ENCODE measurements around the gene DNAJB11.

GRCh38 chr3:186618318-186618938 lies 47.9 kb downstream of the DNAJB11 start:
- TF ChIP-seq ZNF274 (IDR thresholded peaks at IDR 0.05; ENCODE audit: low read depth, low read length) (no peak), SUZ12 (IDR thresholded peaks at IDR 0.05; ENCODE audit: extremely low read depth, insufficient read depth, insufficient read length) (no peak), YY1 (IDR thresholded peaks at IDR 0.05; ENCODE audit: insufficient read depth, insufficient read length) (no peak)

All from NT2/D1 (cell line).